Natural killer cell (primary cell): Measurements from ENCODE around the gene AKAIN1. TPM values are rescaled to one million over a fixed set of nuclear protein-coding genes. Genes with fewer than 3 reads are reported as not detected.

Source experiments
- ATAC-seq, 3 donors: fragments of 150-1000 bp in 2 of 3; fragments of 200-7000 bp in 1 of 3; cut with Tn5 transposase; 1 replicate in 1 of 3; 2 replicates in 2 of 3; pipeline ENCODE4 v1.10.0; 2021; ENCODE audit warnings: mild to moderate bottlenecking in 2 of 3, moderate library complexity in 2 of 3
- DNase-seq, 2 donors: peaks; one replicate each; pipeline versions ENCODE4 v3.0.0 to v3.0.0-alpha.2; 2013 to 2021; ENCODE audit warnings: mixed read lengths in 1 of 2
- H3K27ac ChIP-seq: one replicate; pipeline ENCODE4 v1.5.1; 2013; ENCODE audit warnings: mild to moderate bottlenecking, low read length
- H3K27me3 ChIP-seq: one replicate; pipeline ENCODE4 v1.6.1; 2013; ENCODE audit warnings: low read length; ENCODE audit not compliant: control insufficient read depth, insufficient read depth
- H3K36me3 ChIP-seq: one replicate; pipeline ENCODE4 v1.6.1; 2013; ENCODE audit warnings: low read length; ENCODE audit not compliant: control insufficient read depth, insufficient read depth
- H3K4me1 ChIP-seq: one replicate; pipeline ENCODE4 v1.6.1; 2013; ENCODE audit warnings: low read length; ENCODE audit not compliant: control insufficient read depth, insufficient read depth
- H3K4me3 ChIP-seq: one replicate; pipeline ENCODE4 v1.5.1; 2013; ENCODE audit warnings: low read length
- H3K9me3 ChIP-seq: one replicate; pipeline ENCODE4 v1.6.1; 2013; ENCODE audit warnings: low read length; ENCODE audit not compliant: control insufficient read depth, insufficient read depth
- H3K27ac Mint-ChIP-seq, 2 donors: one replicate each; pipeline ENCODE4 v1.8.0; 2022; ENCODE audit warnings: mild to moderate bottlenecking in 2 of 2, mixed read lengths in 2 of 2, moderate library complexity in 1 of 2
- H3K27me3 Mint-ChIP-seq, 2 donors: one replicate each; pipeline ENCODE4 v1.8.0; 2022; ENCODE audit warnings: low read depth in 2 of 2, mixed read lengths in 2 of 2
- H3K36me3 Mint-ChIP-seq: one replicate; pipeline ENCODE4 v1.8.0; 2022; ENCODE audit warnings: mixed read lengths
- H3K4me1 Mint-ChIP-seq, 2 donors: one replicate each; pipeline ENCODE4 v1.8.0; 2022; ENCODE audit warnings: mixed read lengths in 2 of 2
- H3K4me3 Mint-ChIP-seq: one replicate; pipeline ENCODE4 v1.8.0; 2022; ENCODE audit warnings: mild to moderate bottlenecking, moderate library complexity, mixed read lengths
- H3K9me3 Mint-ChIP-seq, 2 donors: one replicate each; pipeline ENCODE4 v1.8.0; 2022; ENCODE audit warnings: mixed read lengths in 2 of 2
- WGBS: methylation state at CpG from one replicate; pipeline ENCODE4 v1.1.7; 2013; ENCODE audit warnings: missing lambda C conversion rate; ENCODE audit not compliant: insufficient coverage; 5-methylcytosine and 5-hydroxymethylcytosine counted together
- intact Hi-C: fragments of 100-400 bp; cut with micrococcal nuclease; formaldehyde crosslinking; loops from one replicate; pipeline ENCODE4 v1.14.2; 2022
- total RNA-seq, 4 donors: library from RNA; stranded (reverse); fragments of 120-200 nt in 1 of 4; gene quantifications; one replicate each; pipeline versions ENCODE4 v1.2.3 to v1.2.4, GENCODE V29; 2013 to 2022
- TF ChIP-seq, protein P1 (sequence below): fragments of 200-600 bp; IDR thresholded peaks from one replicate; pipeline ENCODE4 v1.8.0; 2022; ENCODE audit warnings: antibody characterized with exemption

Gene AKAIN1
- total RNA-seq, 3 donors from 2014 or later (not counting 1 experiment from before 2014, with no cell fraction given), result not detected

DNA sequence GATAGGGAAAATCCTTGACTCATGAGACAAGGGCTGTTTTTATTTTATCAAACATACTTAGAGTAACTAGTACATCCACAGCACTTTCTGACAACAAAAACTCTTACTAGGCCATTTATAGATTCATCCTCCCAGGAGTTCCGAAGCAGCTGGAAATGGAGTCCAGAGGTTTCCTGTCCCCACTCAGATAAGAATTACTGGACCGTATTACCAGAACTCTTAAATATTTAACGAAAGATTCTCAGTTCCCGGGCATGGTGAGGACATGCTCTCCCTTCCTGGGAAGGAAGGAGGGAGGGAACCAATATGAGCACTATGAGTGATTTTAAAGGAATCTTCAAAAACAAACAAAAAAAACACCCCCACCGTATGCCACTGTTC lies 41.2 kb downstream of the AKAIN1 start:
- Histone ChIP-seq H3K9me3 (no peaks in the 10 kb centered on the region), H3K4me1 (no peaks in the 10 kb centered on the region), H3K27ac (no peak overlapping the region), H3K4me3 (no peak overlapping the region), H3K27me3 (no peaks in the 10 kb centered on the region), H3K36me3 (no peaks in the 10 kb centered on the region)
- Mint-ChIP-seq H3K27me3 (no peaks in the 10 kb centered on the region), H3K36me3 (no peaks in the 10 kb centered on the region), H3K27ac (no peak overlapping the region), H3K4me3 (no peak overlapping the region), H3K4me1 (no peaks in the 10 kb centered on the region), H3K9me3 (peaks cover 0 to 2% of the 10 kb centered on the region in 2 donors)
- DNase-seq, result no peak
- TF ChIP-seq, protein P1, sequence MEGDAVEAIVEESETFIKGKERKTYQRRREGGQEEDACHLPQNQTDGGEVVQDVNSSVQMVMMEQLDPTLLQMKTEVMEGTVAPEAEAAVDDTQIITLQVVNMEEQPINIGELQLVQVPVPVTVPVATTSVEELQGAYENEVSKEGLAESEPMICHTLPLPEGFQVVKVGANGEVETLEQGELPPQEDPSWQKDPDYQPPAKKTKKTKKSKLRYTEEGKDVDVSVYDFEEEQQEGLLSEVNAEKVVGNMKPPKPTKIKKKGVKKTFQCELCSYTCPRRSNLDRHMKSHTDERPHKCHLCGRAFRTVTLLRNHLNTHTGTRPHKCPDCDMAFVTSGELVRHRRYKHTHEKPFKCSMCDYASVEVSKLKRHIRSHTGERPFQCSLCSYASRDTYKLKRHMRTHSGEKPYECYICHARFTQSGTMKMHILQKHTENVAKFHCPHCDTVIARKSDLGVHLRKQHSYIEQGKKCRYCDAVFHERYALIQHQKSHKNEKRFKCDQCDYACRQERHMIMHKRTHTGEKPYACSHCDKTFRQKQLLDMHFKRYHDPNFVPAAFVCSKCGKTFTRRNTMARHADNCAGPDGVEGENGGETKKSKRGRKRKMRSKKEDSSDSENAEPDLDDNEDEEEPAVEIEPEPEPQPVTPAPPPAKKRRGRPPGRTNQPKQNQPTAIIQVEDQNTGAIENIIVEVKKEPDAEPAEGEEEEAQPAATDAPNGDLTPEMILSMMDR, result no peak
- no peak for ATAC-seq
- 89% methylated on average over 3 of the region's 5 CpGs for WGBS
- intact Hi-C loops, result no loop called here

DNA sequence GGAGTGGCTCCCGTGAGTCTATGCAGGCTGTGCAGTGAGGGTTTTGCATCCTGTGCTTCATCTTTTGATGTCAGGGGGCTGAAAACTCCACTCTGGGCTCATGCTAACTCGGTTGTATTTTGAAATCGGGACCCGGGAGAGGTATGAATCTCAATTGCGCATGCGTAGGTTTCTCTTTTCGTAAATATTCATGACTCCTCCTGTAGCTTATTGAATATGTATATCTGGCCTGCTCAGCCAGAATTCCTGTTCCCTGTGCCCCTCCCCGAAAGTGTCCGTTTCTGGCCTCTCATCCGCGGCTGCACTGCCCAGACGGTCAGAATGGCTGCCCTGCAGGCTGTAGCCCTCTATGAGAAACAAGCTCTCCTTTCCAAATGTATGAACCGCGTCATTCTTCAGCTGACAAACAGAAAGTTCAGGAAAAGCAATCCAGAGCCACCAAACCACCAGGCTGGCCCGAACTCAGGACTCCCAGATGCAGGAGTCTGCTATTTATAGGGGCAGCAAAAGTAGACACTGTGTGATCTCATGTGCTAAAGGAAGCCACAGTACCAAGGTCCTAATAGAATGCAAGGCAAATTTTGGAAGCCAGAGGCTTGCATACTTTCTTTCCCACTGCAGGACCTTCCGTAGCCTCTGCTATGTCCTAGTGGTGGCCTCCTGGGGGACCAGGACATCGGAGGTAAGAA lies 41.7 kb downstream of the AKAIN1 start:
- H3K9me3 ChIP-seq, result no peaks in the 10 kb centered on the region
- H3K27ac ChIP-seq, result no peak overlapping the region
- no peak for DNase-seq
- H3K4me1 Mint-ChIP-seq, result no peaks in the 10 kb centered on the region
- WGBS, result 88% methylated on average over 17 of the region's 17 CpGs
- H3K4me1 ChIP-seq, result no peaks in the 10 kb centered on the region
- H3K9me3 Mint-ChIP-seq, result peaks cover 2% of the 10 kb centered on the region in 2 donors
- H3K4me3 Mint-ChIP-seq, result no peak overlapping the region
- H3K36me3 ChIP-seq, result no peaks in the 10 kb centered on the region
- H3K27me3 ChIP-seq, result no peaks in the 10 kb centered on the region
- H3K36me3 Mint-ChIP-seq, result no peaks in the 10 kb centered on the region
- H3K4me3 ChIP-seq, result no peak overlapping the region
- TF ChIP-seq, protein P1, result no peak
- ATAC-seq, result no peak
- H3K27me3 Mint-ChIP-seq, result no peaks in the 10 kb centered on the region
- intact Hi-C loops, result no loop called here
- no peak overlapping the region for H3K27ac Mint-ChIP-seq

DNA sequence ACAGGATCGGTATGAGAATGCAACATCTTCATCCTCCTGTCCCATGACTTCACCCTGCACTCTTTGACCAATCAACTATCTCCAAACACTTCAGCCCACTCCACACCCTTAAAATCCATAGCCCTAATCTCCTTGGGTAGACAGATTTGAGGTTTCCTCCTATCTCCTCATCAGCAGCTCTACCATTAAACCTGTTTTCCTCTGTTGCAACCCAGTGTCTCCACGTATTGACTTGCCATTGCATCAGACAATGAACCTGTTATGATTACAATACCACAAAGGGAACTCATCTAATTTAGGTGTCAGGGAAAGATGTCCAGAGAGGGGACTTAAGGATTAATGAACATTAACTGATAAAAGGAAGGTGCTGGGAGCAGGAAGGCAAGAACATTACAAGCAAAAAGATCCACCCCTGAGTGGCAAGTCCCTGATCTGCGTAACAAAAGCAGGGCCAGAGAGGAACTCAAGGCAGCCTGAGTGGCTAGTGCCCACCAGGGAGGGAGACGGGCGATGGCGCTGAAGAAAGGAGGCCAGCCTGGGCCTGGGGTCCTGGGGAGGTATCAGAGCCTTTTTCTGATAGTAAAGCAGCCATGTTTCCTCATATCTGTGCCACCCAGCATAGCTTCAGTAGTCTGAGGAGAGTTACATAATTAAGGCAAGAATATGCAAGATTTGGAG lies 44.6 kb downstream of the AKAIN1 start:
- Mint-ChIP-seq H3K27me3 (no peaks in the 10 kb centered on the region), H3K4me1 (no peaks in the 10 kb centered on the region), H3K9me3 (peaks cover 2 to 4% of the 10 kb centered on the region in 2 donors), H3K4me3 (no peak overlapping the region), H3K36me3 (no peaks in the 10 kb centered on the region), H3K27ac (no peak overlapping the region)
- intact Hi-C loops, result no loop called here
- H3K4me1 ChIP-seq, result no peaks in the 10 kb centered on the region
- no peak for ATAC-seq
- TF ChIP-seq, protein P1, result no peak
- no peaks in the 10 kb centered on the region for H3K27me3 ChIP-seq
- H3K27ac ChIP-seq, result no peak overlapping the region
- no peak for DNase-seq
- H3K36me3 ChIP-seq, result no peaks in the 10 kb centered on the region
- WGBS, result 94% methylated on average over 5 of the region's 6 CpGs
- no peak overlapping the region for H3K4me3 ChIP-seq
- no peaks in the 10 kb centered on the region for H3K9me3 ChIP-seq
